ENCODE results near the gene TFPI. TPM values are rescaled to one million over a fixed set of nuclear protein-coding genes. Genes with fewer than 3 reads are reported as not detected.
"Not testable (repeated sequence)": the region's sequence is repeated elsewhere in the genome, so short reads cannot be mapped to it uniquely, and the experiment has no call there.

Gene TFPI
- total RNA-seq, 4 donors from 2014 or later = 75.1 to 110 (median 92.2) TPM

DNA sequence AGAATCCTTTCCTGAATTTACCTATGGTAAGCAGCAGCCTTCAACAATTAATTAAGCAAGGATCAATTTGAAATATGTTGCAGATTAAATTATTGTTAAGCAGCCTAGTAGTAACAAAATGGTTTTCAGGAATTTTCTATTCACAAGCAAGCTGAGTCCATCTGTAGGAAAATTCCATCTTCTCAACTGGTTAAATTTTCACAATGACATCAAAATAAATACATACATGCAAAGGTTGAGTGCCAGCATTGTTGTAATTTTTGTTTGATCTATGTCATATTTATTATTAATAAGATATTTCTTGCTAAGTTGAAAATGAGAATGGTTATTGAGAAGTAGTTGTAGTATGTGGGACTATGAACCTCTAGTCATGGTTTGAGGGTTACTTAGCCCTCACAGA is 15.3 kb upstream of the TFPI start:
- Histone ChIP-seq H3K4me1 (peaks cover 0 to under 1% (median 0%) of the 10 kb centered on the region in 4 donors), H3K36me3 (no peaks in the 10 kb centered on the region), H3K9me3 (no peaks in the 10 kb centered on the region), H3K27ac (no peak overlapping the region), H3K27me3 (no peaks in the 10 kb centered on the region), H3K4me3 (no peak overlapping the region)
- no peak for DNase-seq (ENCODE audit: low spot score in 2 of 2)
- no peak for TF ChIP-seq EP300 (IDR thresholded peaks at IDR 0.05)
- TF ChIP-seq, protein P1, sequence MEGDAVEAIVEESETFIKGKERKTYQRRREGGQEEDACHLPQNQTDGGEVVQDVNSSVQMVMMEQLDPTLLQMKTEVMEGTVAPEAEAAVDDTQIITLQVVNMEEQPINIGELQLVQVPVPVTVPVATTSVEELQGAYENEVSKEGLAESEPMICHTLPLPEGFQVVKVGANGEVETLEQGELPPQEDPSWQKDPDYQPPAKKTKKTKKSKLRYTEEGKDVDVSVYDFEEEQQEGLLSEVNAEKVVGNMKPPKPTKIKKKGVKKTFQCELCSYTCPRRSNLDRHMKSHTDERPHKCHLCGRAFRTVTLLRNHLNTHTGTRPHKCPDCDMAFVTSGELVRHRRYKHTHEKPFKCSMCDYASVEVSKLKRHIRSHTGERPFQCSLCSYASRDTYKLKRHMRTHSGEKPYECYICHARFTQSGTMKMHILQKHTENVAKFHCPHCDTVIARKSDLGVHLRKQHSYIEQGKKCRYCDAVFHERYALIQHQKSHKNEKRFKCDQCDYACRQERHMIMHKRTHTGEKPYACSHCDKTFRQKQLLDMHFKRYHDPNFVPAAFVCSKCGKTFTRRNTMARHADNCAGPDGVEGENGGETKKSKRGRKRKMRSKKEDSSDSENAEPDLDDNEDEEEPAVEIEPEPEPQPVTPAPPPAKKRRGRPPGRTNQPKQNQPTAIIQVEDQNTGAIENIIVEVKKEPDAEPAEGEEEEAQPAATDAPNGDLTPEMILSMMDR (IDR thresholded peaks at IDR 0.05) = no peak

DNA sequence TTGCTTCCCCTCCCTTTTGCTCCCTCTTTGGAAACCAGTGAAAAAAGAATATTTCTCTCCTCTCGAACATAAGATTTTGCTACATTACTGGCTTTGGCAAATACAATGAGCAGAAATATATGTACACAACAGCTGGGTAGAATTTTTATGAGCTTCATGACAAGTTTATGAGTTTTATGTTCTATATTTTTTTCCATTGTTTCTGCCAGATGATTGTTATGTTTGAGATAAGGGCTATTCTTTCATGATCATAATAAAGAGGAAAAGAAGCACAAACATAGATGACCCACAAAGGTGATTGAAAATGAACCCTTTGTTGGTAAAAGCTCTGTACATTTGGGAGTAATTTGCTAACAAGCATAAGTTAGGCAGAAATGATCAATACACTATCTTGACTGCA is 14.8 kb upstream of the TFPI start:
- 80 to 84% methylated on average over 1 of the region's 1 CpG for WGBS, 2 donors

DNA sequence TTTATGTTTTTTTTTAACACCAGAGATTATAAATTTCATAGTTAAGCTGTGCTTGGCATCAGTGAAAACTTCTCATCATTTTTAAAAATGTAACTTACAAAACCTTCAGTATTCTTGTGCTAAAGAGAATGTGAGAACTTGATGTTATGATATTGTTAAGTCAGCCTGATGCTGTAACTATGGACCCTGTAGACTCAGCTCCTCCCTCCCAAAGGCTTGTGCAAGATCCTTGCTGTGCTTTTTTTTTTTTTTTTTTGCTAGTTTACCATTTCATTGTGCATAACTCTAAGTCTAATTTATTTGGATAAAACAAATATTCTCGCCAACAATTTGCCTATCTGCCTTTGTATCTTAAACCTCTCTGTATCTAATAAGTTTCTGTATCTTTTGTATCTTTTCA is 12.9 kb upstream of the TFPI start:
- H3K27ac ChIP-seq = no peak overlapping the region
- DNase-seq (ENCODE audit: low spot score in 2 of 2) = no peak
- H3K4me3 ChIP-seq = no peak overlapping the region
- WGBS, 2 donors = 90 to 97% methylated on average over 1 of the region's 1 CpG
- no peaks in the 10 kb centered on the region for H3K9me3 ChIP-seq
- no peaks in the 10 kb centered on the region for H3K36me3 ChIP-seq
- no peaks in the 10 kb centered on the region for H3K27me3 ChIP-seq
- H3K4me1 ChIP-seq = no peaks in the 10 kb centered on the region
- TF ChIP-seq, protein P1 (IDR thresholded peaks at IDR 0.05) = no peak

More for the DNA sequence above, 14.8 kb upstream of the TFPI start:
- TF ChIP-seq POLR2A (IDR thresholded peaks at IDR 0.05) = no peak
- TF ChIP-seq EP300 (IDR thresholded peaks at IDR 0.05) = no peak
- TF ChIP-seq, protein P1 (IDR thresholded peaks at IDR 0.05) = no peak
- Histone ChIP-seq H3K36me3 (no peaks in the 10 kb centered on the region), H3K27ac (no peak overlapping the region), H3K4me1 (no peaks in the 10 kb centered on the region), H3K4me3 (no peak overlapping the region), H3K27me3 (no peaks in the 10 kb centered on the region), H3K9me3 (no peaks in the 10 kb centered on the region)
- DNase-seq (ENCODE audit: low spot score in 2 of 2) = no peak

DNA sequence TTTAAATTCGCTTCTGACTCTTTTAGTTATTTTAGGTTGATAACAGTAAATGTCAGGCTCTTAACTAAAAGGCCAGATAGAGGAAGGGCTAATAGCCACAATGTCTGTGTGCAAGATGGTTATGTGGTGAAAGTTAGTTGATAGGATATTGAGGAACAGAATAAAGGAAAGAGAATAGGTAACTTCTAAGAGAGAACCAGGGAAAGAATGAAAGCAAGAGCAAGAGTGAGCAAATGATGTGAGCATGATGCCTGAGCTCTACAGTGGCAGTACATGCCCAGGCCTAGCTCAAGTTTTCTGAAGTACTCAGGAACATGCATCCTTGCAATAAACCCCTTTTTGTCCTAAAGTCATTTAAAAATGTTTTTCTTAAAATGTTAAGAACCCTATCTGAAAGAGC is 12.5 kb upstream of the TFPI start:
- no peak for DNase-seq (ENCODE audit: low spot score in 2 of 2)
- Histone ChIP-seq H3K36me3 (no peaks in the 10 kb centered on the region), H3K4me3 (no peak overlapping the region), H3K27ac (no peak overlapping the region), H3K27me3 (no peaks in the 10 kb centered on the region), H3K4me1 (no peaks in the 10 kb centered on the region), H3K9me3 (no peaks in the 10 kb centered on the region)
- WGBS, 2 donors = 88 to 89% methylated on average over 1 of the region's 1 CpG
- TF ChIP-seq, protein P1 (IDR thresholded peaks at IDR 0.05) = no peak
- no peak for TF ChIP-seq EP300 (IDR thresholded peaks at IDR 0.05)
- TF ChIP-seq POLR2A (IDR thresholded peaks at IDR 0.05) = no peak

DNA sequence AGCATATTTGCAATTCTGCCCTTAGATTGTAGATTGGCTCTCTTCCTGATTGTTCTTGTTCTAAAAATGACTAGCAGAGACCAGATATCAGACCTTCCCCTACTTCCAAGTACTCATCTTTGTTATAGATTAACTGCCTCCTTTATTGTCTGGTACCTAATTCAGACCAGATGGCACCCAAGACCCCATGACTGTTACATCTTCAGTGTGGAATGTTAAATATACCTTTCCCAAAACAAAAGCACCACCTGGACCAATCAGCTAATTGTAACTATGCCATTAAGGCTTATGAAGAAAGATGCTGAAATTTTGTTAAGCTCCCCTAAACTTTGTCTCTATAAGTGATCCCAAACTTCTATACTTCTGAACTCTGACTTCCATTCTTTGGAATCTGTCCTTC is 12.0 kb upstream of the TFPI start:
- no peak overlapping the region for H3K4me3 ChIP-seq
- H3K4me1 ChIP-seq = no peaks in the 10 kb centered on the region
- H3K9me3 ChIP-seq = no peaks in the 10 kb centered on the region
- no peak overlapping the region for H3K27ac ChIP-seq
- H3K27me3 ChIP-seq = no peaks in the 10 kb centered on the region
- no peak for DNase-seq (ENCODE audit: low spot score in 2 of 2)
- no peak for TF ChIP-seq EP300 (IDR thresholded peaks at IDR 0.05)
- TF ChIP-seq, protein P1 (IDR thresholded peaks at IDR 0.05) = no peak
- no peak for TF ChIP-seq POLR2A (IDR thresholded peaks at IDR 0.05)
- H3K36me3 ChIP-seq = no peaks in the 10 kb centered on the region

DNA sequence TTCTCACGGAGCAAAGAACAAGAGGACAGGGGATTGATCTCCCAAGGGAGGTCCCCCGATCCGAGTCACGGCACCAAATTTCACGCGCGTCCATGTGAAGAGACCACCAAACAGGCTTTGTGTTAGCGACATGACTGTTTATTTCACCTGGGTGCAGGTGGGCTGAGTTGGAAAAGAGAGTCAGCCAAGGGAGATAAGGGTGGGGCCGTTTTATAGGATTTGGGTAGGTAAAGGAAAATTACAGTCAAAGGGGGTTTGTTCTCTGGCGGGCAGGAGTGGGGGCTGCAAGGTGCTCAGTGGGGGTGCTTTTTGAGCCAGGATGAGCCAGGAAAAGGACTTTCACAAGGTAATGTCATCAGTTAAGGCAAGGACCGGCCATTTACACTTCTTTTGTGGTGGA is 11.4 kb upstream of the TFPI start:
- H3K27ac ChIP-seq; H3K4me1 ChIP-seq; H3K36me3 ChIP-seq; H3K27me3 ChIP-seq; H3K4me3 ChIP-seq; H3K9me3 ChIP-seq; DNase-seq (ENCODE audit: low spot score in 2 of 2): not testable (repeated sequence)
- 93 to 97% methylated on average over 11 of the region's 11 CpGs for WGBS, 2 donors

DNA sequence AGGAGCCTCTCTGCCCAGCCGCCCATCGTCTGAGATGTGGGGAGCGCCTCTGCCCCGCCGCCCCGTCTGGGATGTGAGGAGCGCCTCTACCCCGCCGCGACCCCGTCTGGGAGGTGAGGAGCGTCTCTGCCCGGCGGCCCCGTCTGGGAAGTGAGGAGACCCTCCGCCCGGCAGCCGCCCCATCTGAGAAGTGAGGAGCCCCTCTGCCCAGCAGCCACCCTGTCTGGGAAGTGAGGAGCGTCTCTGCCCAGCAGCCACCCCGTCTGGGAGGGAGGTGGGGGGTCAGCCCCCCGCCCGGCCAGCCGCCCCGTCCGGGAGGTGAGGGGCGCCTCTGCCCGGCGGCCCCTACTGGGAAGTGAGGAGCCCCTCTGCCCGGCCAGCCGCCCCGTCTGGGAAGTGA is 2.3 kb upstream of the TFPI start:
- H3K27me3 ChIP-seq; H3K4me3 ChIP-seq; H3K36me3 ChIP-seq; H3K27ac ChIP-seq; H3K9me3 ChIP-seq; DNase-seq (ENCODE audit: low spot score in 2 of 2): not testable (repeated sequence)
- peaks cover 0 to 14% (median 0%) of the 10 kb centered on the region in 4 donors for H3K4me1 ChIP-seq
- 98 to 100% methylated on average over 12 to 21 of the region's 31 CpGs for WGBS, 2 donors

Data from tibial nerve (tissue), 4 donors.